B cell (primary cell): Measurements from ENCODE around the gene NMT1. TPM values are rescaled to one million over a fixed set of nuclear protein-coding genes. Genes with fewer than 3 reads are reported as not detected.

Experiments used
- ATAC-seq: fragments of 200-7000 bp; cut with Tn5 transposase; one replicate; pipeline ENCODE4 v1.10.0; 2021; ENCODE audit warnings: low read depth, mild to moderate bottlenecking, moderate number of reproducible peaks, moderate library complexity
- CTCF ChIA-PET: fragments of 350-600 bp; sonication (Branson Sonifier 250); formaldehyde crosslinking; loops from one replicate; lab custom pipeline; 2021; ENCODE audit warnings: antibody characterized with exemption, inconsistent platforms; lab: Charles Lee
- POLR2A ChIA-PET: fragments of 350-600 bp; sonication (Branson Sonifier 250); formaldehyde crosslinking; loops from one replicate; lab custom pipeline; 2021; ENCODE audit warnings: antibody characterized with exemption; lab: Charles Lee
- DNase-seq: peaks from one replicate; pipeline ENCODE4 v3.0.0; 2013
- H2AFZ ChIP-seq: 2 replicates; pipeline ENCODE4 v1.6.1; 2012; ENCODE audit warnings: mild to moderate bottlenecking, low read depth, low read length; ENCODE audit not compliant: insufficient read depth, poor library complexity, severe bottlenecking
- H3K27ac ChIP-seq, 2 donors: 1 replicate in 1 of 2; 2 replicates in 1 of 2; pipeline ENCODE4 v1.5.1; 2012 to 2013; ENCODE audit warnings: low read length in 2 of 2, mild to moderate bottlenecking in 2 of 2, moderate library complexity in 1 of 2
- H3K27me3 ChIP-seq, 4 experiments: fragments of 200-600 bp in 1 of 4; sonication (generic) in 1 of 4; replicated peaks in 1 of 4; 1 replicate in 2 of 4; 2 replicates in 2 of 4; pipeline versions ENCODE4 v1.6.1 to v1.7.0; 2013 to 2016; ENCODE audit warnings: low read length in 3 of 4, mild to moderate bottlenecking in 2 of 4, mixed read lengths in 1 of 4, moderate library complexity in 1 of 4; ENCODE audit not compliant: insufficient read depth in 4 of 4, control insufficient read depth in 3 of 4; ENCODE audit errors: control extremely low read depth in 1 of 4
- H3K36me3 ChIP-seq, 2 experiments: replicated peaks in 1 of 2; 1 replicate in 1 of 2; 2 replicates in 1 of 2; pipeline versions ENCODE4 v1.6.1 to v1.7.1; 2013; ENCODE audit warnings: low read length in 1 of 2; ENCODE audit not compliant: insufficient read depth in 2 of 2, control insufficient read depth in 1 of 2; ENCODE audit errors: control extremely low read depth in 1 of 2, extremely low read depth in 1 of 2
- H3K4me1 ChIP-seq, 2 donors: fragments of 200-600 bp in 1 of 2; sonication (generic) in 1 of 2; 1 replicate in 1 of 2; 2 replicates in 1 of 2; pipeline versions ENCODE4 v1.5.1 to v1.6.1; 2013 to 2017; ENCODE audit warnings: low read length in 2 of 2; ENCODE audit not compliant: control insufficient read depth in 2 of 2, insufficient read depth in 2 of 2
- H3K4me2 ChIP-seq: replicated peaks from 2 replicates; pipeline ENCODE3; 2012; ENCODE audit warnings: mild to moderate bottlenecking, low read depth, low read length; ENCODE audit not compliant: poor library complexity, severe bottlenecking
- H3K4me3 ChIP-seq, 5 experiments: fragments of 200-600 bp in 1 of 5; sonication (generic) in 1 of 5; 1 replicate in 3 of 5; 2 replicates in 2 of 5; pipeline versions ENCODE4 v1.5.1 to v1.7.0; 2011 to 2016; ENCODE audit warnings: low read length in 4 of 5, mild to moderate bottlenecking in 4 of 5, low read depth in 2 of 5, control low read depth in 1 of 5, moderate library complexity in 1 of 5; ENCODE audit not compliant: insufficient read depth in 1 of 5; ENCODE audit errors: control extremely low read depth in 1 of 5, extremely low read depth in 1 of 5
- H3K79me2 ChIP-seq: fragments of 200-600 bp; sonication (generic); one replicate; pipeline ENCODE4 v1.6.0; 2016; ENCODE audit warnings: low read length; ENCODE audit not compliant: control insufficient read depth, insufficient read depth
- H3K9ac ChIP-seq: fragments of 200-600 bp; sonication (generic); 2 replicates; pipeline ENCODE4 v1.6.1; 2017; ENCODE audit warnings: mild to moderate bottlenecking, low read length, moderate library complexity
- H3K9me3 ChIP-seq, 3 donors: one replicate each; pipeline versions ENCODE4 v1.6.1 to v1.7.1; 2013; ENCODE audit warnings: low read length in 2 of 3; ENCODE audit not compliant: control insufficient read depth in 2 of 3, insufficient read depth in 1 of 3; ENCODE audit errors: control extremely low read depth in 1 of 3
- H4K20me1 ChIP-seq: 2 replicates; pipeline ENCODE4 v1.6.0; 2012; ENCODE audit warnings: mild to moderate bottlenecking, low read length; ENCODE audit not compliant: insufficient read depth, control insufficient read depth, poor library complexity, severe bottlenecking
- H3K27ac Mint-ChIP-seq: one replicate; pipeline ENCODE4 v1.8.0; 2021; ENCODE audit warnings: mixed read lengths
- H3K27me3 Mint-ChIP-seq: one replicate; pipeline ENCODE4 v1.8.0; 2021; ENCODE audit warnings: mixed read lengths
- H3K4me1 Mint-ChIP-seq: one replicate; pipeline ENCODE4 v1.8.0; 2021; ENCODE audit warnings: mixed read lengths
- H3K4me3 Mint-ChIP-seq: one replicate; pipeline ENCODE4 v1.8.0; 2021; ENCODE audit warnings: mixed read lengths
- H3K9me3 Mint-ChIP-seq: one replicate; pipeline ENCODE4 v1.8.0; 2022; ENCODE audit warnings: mixed read lengths; ENCODE audit not compliant: insufficient read depth
- EZH2 ChIP-seq: IDR thresholded peaks from 2 replicates; pipeline ENCODE4 v1.6.1; 2012; ENCODE audit warnings: borderline replicate concordance, low read depth, mild to moderate bottlenecking, moderate library complexity, low read length; ENCODE audit not compliant: insufficient read depth, poor library complexity, severe bottlenecking
- WGBS: methylation state at CpG from one replicate; pipeline ENCODE4 v1.1.5; 2013; ENCODE audit warnings: missing lambda C conversion rate; ENCODE audit not compliant: insufficient coverage; 5-methylcytosine and 5-hydroxymethylcytosine counted together
- intact Hi-C: fragments of 100-400 bp; cut with micrococcal nuclease; formaldehyde crosslinking; loops from one replicate; pipeline ENCODE4 v1.10.0; 2022
- polyA plus RNA-seq: library from polyadenylated mRNA; depleted of rRNA; stranded (reverse); fragments of >200 nt; gene quantifications from 2 replicates; pipeline ENCODE4 v1.2.3, GENCODE V29; 2012
- total RNA-seq, 2 donors: library from RNA; stranded (reverse); fragments of 120-200 nt in 1 of 2; gene quantifications; 1 replicate in 1 of 2; 2 replicates in 1 of 2; pipeline versions ENCODE4 v1.2.3 to v1.2.4, GENCODE V29; 2013 to 2022
- TF ChIP-seq, protein P1 (sequence below): fragments of 200-600 bp; IDR thresholded peaks from one replicate; pipeline ENCODE4 v1.8.0; 2022; ENCODE audit warnings: antibody characterized with exemption, mild to moderate bottlenecking

NMT1 gene
- total and polyA plus RNA-seq, 2 donors (not counting 1 experiment from before 2014, with no cell fraction given): 30.1 to 134 TPM

- POLR2A ChIA-PET: interaction anchor here (0.6 kb wide), 2 partner anchors 9 to 10 kb away, joined by 3 to 10 read pairs; partner anchors contain the start of gene HEXIM1
- ATAC-seq (no peak), DNase-seq (no peak)
- H3K36me3 ChIP-seq: peaks cover 0 to 12% of the 10 kb centered on the region in 2 experiments
- H3K27me3 ChIP-seq: no peaks in the 10 kb centered on the region
- no peak overlapping the region for H2AFZ ChIP-seq
- Mint-ChIP-seq H3K27me3 (no peaks in the 10 kb centered on the region), H3K27ac (no peak overlapping the region), H3K4me3 (peak overlapping the region; percentile 19), H3K4me1 (peaks cover 23% of the 10 kb centered on the region), H3K9me3 (no peaks in the 10 kb centered on the region)
- CTCF ChIA-PET: interaction anchor here (1.0 to 10.2 kb wide), 3 partner anchors 13 to 61 kb away, joined by 3 to 242 read pairs (median 233); partner anchors contain the start of gene HEXIM1
- H3K4me3 ChIP-seq: no peak overlapping the region
- H4K20me1 ChIP-seq: no peaks in the 10 kb centered on the region
- intact Hi-C loops: no loop called here
- H3K79me2 ChIP-seq: peaks cover 18% of the 10 kb centered on the region
- peaks cover 11 to 15% of the 10 kb centered on the region in 2 donors for H3K4me1 ChIP-seq
- 96% methylated on average over 11 of the region's 11 CpGs for WGBS
- H3K27ac ChIP-seq: no peak overlapping the region
- no peaks in the 10 kb centered on the region for H3K9me3 ChIP-seq
- no peak overlapping the region for H3K9ac ChIP-seq
- no peak overlapping the region for H3K4me2 ChIP-seq
- TF ChIP-seq, protein P1, sequence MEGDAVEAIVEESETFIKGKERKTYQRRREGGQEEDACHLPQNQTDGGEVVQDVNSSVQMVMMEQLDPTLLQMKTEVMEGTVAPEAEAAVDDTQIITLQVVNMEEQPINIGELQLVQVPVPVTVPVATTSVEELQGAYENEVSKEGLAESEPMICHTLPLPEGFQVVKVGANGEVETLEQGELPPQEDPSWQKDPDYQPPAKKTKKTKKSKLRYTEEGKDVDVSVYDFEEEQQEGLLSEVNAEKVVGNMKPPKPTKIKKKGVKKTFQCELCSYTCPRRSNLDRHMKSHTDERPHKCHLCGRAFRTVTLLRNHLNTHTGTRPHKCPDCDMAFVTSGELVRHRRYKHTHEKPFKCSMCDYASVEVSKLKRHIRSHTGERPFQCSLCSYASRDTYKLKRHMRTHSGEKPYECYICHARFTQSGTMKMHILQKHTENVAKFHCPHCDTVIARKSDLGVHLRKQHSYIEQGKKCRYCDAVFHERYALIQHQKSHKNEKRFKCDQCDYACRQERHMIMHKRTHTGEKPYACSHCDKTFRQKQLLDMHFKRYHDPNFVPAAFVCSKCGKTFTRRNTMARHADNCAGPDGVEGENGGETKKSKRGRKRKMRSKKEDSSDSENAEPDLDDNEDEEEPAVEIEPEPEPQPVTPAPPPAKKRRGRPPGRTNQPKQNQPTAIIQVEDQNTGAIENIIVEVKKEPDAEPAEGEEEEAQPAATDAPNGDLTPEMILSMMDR: no peak
- no peak for TF ChIP-seq EZH2
Observed at GRCh38 chr17:45137561-45138305, 76.6 kb downstream of the NMT1 start.
